Stimulated activated naive CD8-positive, alpha-beta T cell treated with anti-CD3 and anti-CD28 coated beads, Interleukin-15, amount 100 ng/mL, for 72 hours (primary cell): Measurements from ENCODE around the gene CYB561.
A peak's percentile ranks its signal among the peaks of the same experiment; 100 is the strongest.

ENCODE experiments used
- ATAC-seq: fragments of 150-1000 bp; cut with Tn5 transposase; 2 replicates; pipeline ENCODE4 v1.10.0; 2021; ENCODE audit warnings: mild to moderate bottlenecking, moderate library complexity
- DNase-seq, 2 donors: peaks; one replicate each; pipeline ENCODE4 v3.0.0; 2021 to 2022
- H3K27ac Mint-ChIP-seq, 2 donors: one replicate each; pipeline ENCODE4 v1.8.0; 2022; ENCODE audit warnings: mild to moderate bottlenecking in 2 of 2, mixed read lengths in 2 of 2, moderate library complexity in 2 of 2
- H3K27me3 Mint-ChIP-seq: one replicate; pipeline ENCODE4 v1.8.0; 2022; ENCODE audit warnings: mixed read lengths
- H3K4me1 Mint-ChIP-seq: one replicate; pipeline ENCODE4 v1.8.0; 2022; ENCODE audit warnings: mild to moderate bottlenecking, mixed read lengths
- H3K4me3 Mint-ChIP-seq, 2 donors: one replicate each; pipeline ENCODE4 v1.8.0; 2022; ENCODE audit warnings: mild to moderate bottlenecking in 2 of 2, mixed read lengths in 2 of 2, moderate library complexity in 1 of 2
- H3K9me3 Mint-ChIP-seq, 2 donors: one replicate each; pipeline ENCODE4 v1.8.0; 2022; ENCODE audit warnings: mixed read lengths in 2 of 2

CYB561 gene

GRCh38 chr17:63445065-63445464 is 1.0 kb downstream of the CYB561 start:
- no peak overlapping the region for H3K27ac Mint-ChIP-seq

GRCh38 chr17:63444457-63444856 is 1.6 kb downstream of the CYB561 start:
- Mint-ChIP-seq H3K4me1 (peaks cover 46% of the 10 kb centered on the region), H3K4me3 (peak overlapping the region; percentile 49 to 78), H3K27me3 (peaks cover 7% of the 10 kb centered on the region), H3K9me3 (no peaks in the 10 kb centered on the region), H3K27ac (no peak overlapping the region)
- DNase-seq (no peak), ATAC-seq (no peak)

More at GRCh38 chr17:63445065-63445464, 1.0 kb downstream of the CYB561 start:
- Mint-ChIP-seq H3K4me1 (peaks cover 45% of the 10 kb centered on the region), H3K27me3 (peaks cover 11% of the 10 kb centered on the region), H3K9me3 (no peaks in the 10 kb centered on the region), H3K4me3 (peak overlapping the region; percentile 49 to 78)
- ATAC-seq: no peak
- DNase-seq: no peak

DNA sequence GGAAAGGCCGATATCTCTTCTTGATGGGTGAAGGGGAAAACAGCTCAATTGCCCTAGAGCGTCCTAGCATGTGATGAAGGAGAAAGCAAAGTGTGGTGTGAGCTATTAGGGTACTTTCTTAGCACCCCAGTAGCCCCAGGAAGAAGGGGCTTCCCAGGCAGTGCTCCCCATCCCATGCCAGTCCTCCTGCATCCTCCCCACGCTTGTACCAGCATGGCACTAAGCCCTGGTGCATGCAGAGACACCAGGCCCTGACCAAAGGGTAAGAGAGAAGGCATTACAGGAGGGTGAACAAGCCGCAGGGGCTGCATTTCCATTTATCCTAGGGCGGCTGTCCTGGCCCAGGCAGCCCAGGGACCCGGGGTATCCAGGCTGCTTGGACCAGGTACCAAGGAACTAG is 3.1 kb downstream of the CYB561 start:
- Mint-ChIP-seq H3K9me3 (no peaks in the 10 kb centered on the region), H3K27me3 (no peaks in the 10 kb centered on the region), H3K4me3 (no peak overlapping the region), H3K4me1 (peaks cover 50% of the 10 kb centered on the region), H3K27ac (no peak overlapping the region)
- DNase-seq: no peak
- no peak for ATAC-seq

- ATAC-seq: no peak
- Mint-ChIP-seq H3K4me3 (no peak overlapping the region), H3K4me1 (peaks cover 46% of the 10 kb centered on the region), H3K9me3 (no peaks in the 10 kb centered on the region), H3K27me3 (no peaks in the 10 kb centered on the region), H3K27ac (no peak overlapping the region)
- no peak for DNase-seq
Measured at GRCh38 chr17:63442549-63443035, 3.5 kb downstream of the CYB561 start.

DNA sequence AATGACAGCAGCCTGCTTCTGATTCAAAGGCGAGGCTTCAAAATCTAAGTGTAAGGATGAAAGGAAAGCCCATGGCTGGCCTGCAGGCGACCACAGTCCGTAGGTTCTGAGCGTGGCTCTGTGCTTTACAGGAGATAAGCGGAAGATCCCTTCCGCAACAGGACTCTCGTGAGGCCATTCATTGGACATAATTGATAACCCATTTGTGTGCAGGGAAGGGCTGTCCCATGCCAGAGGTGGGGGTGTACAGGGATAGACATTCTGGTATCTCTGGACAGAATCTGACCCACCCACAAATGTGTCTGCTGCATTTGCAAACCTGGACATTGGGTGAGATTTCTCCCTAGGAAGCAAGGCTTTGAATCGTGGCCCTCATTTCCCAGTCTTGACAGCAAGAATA is 4.0 kb downstream of the CYB561 start:
- Mint-ChIP-seq H3K27ac (no peak overlapping the region), H3K27me3 (no peaks in the 10 kb centered on the region), H3K9me3 (no peaks in the 10 kb centered on the region), H3K4me3 (no peak overlapping the region), H3K4me1 (peaks cover 41% of the 10 kb centered on the region)
- DNase-seq: no peak
- no peak for ATAC-seq

DNA sequence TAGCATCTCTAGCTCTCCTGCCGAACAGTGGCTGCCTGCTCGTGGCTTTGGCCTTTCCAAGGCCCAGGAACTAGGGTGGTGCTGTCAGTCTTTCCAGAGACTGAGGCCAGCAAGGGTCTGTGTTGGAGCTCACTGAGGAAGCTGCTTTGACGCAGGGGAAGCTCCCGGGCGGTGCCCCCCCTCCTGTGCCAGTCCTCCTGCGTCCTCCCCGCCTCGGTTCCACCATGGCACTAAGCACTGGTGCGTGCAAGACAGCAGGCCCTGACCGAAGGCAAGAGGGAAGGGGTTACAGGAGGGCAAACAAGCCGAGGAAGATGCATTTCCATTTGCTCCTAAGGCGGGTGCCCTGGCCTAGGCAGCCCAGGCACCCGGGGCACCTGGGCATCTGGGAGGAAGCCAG is 4.5 kb downstream of the CYB561 start:
- H3K9me3 Mint-ChIP-seq: no peaks in the 10 kb centered on the region
- H3K4me1 Mint-ChIP-seq: peaks cover 38% of the 10 kb centered on the region
- ATAC-seq (no peak), DNase-seq (no peak)
- H3K4me3 Mint-ChIP-seq: no peak overlapping the region
- no peaks in the 10 kb centered on the region for H3K27me3 Mint-ChIP-seq
- H3K27ac Mint-ChIP-seq: no peak overlapping the region

GRCh38 chr17:63440770-63441335 is 5.3 kb downstream of the CYB561 start:
- DNase-seq (no peak), ATAC-seq (no peak)
- no peaks in the 10 kb centered on the region for H3K27me3 Mint-ChIP-seq
- H3K4me1 Mint-ChIP-seq: peaks cover 38% of the 10 kb centered on the region
- peak overlapping the region in 1 of 2 donors; percentile 36 for H3K27ac Mint-ChIP-seq
- no peaks in the 10 kb centered on the region for H3K9me3 Mint-ChIP-seq
- H3K4me3 Mint-ChIP-seq: no peak overlapping the region

DNA sequence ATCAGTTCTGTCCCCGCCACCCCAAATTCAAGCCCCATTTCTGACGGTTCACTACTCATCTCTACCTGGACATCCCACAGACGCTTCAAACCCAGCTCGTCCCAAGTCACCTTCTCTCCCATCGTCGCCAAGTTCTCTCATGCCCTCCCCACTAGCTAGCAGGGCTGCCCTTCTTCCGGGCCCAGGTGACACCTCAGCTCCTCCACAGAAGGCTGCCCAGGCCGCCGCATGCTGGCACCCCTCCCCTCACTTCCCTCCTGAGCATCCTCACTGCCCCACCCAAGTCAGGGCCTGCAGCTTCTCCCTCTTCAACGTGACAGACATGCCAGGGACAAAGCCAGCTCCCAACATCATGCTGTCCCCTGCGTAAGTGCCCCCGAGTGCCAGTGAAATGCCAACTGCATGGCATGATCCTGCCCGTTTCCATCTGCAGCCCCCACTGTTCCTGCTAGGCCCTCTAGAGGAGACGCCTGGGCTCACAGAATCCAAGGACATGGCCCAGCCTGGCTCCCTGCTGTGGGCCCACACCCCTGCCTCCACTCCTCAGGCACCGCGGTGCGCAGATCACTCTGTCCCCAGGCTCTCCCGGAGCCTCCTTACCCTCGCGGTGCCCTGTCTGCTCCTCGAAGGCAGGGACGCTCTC is 5.9 kb downstream of the CYB561 start:
- Mint-ChIP-seq H3K27me3 (no peaks in the 10 kb centered on the region), H3K4me1 (peaks cover 44% of the 10 kb centered on the region), H3K4me3 (peak overlapping the region; percentile 48 to 49), H3K27ac (peak overlapping the region; percentile 36 to 42), H3K9me3 (no peaks in the 10 kb centered on the region)
- ATAC-seq (no peak), DNase-seq (no peak)

DNA sequence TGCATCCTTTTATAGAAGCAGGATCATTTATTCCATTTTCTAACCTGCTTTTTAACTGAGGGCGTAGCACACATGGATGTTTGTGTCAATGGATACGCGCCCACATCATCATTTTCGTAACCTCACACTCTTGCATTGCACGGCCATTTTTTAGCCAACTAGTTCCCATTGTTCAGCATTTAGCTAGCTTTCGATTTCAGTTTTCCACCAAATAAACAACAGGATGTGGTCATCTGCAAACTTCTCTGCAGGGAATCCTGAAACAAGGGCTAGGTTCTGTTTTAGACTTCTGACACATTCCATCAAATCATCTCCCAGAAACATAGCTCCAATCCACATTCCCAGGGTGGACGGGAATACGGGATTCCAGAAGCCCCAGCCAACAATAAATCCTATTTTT is 6.4 kb downstream of the CYB561 start:
- Mint-ChIP-seq H3K4me3 (peak overlapping the region; percentile 48 to 49), H3K4me1 (peaks cover 49% of the 10 kb centered on the region), H3K9me3 (no peaks in the 10 kb centered on the region), H3K27ac (peak overlapping the region; percentile 36 to 42), H3K27me3 (no peaks in the 10 kb centered on the region)
- DNase-seq (no peak), ATAC-seq (no peak)

DNA sequence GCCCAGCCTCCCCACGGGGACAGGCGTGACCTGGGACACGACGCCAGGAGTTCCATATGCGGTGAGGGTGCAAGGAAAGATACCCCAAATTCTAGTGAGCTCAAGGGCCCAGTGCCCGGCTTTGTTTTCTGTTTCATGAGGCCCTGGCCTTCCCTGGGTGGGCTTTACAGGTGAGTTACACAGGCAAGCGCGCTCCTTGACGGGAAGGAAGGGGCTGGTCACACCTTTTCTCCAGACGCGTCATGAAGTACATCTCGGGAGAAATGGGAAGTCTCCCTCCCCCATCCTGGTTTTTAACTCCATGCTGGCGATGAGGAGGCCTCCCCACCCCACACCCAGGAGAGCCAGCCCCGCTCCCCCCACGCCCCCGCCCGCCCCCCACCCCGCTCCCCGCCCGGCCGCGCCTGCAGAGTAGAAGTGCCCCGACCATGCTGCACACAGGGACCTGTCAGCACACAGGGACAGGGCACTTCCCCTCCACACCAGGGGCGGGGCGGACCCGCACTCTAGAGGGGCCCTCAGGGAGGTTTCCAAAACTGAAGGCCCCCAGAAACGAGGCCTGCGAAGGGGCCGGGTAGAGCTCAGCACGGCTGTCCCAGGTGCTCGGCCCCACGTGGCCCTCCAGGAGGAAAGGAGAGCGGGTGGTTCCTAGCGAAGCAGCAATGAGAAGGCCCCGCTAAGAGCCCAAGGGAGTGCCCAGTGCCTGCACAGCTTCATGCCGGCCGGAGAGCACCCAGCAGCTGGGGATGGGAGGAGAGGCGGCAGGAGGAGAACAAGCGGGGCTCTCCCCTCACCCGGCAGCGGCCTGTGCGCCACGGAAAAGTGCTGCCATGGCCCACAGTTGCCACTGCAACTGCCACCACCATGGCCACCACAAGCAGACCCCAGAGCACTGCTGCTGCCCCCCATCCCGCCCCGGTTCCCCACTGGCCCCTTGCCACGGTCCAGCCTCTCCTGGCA is 7.7 kb downstream of the CYB561 start:
- Mint-ChIP-seq H3K27ac (no peak overlapping the region), H3K27me3 (peaks cover 8% of the 10 kb centered on the region), H3K4me3 (no peak overlapping the region), H3K9me3 (no peaks in the 10 kb centered on the region), H3K4me1 (peaks cover 62% of the 10 kb centered on the region)
- no peak for ATAC-seq
- no peak for DNase-seq

GRCh38 chr17:63437287-63438091 is 8.6 kb downstream of the CYB561 start:
- Mint-ChIP-seq H3K27me3 (peaks cover 8% of the 10 kb centered on the region), H3K4me3 (no peak overlapping the region), H3K27ac (no peak overlapping the region), H3K4me1 (peaks cover 64% of the 10 kb centered on the region), H3K9me3 (no peaks in the 10 kb centered on the region)
- no peak for ATAC-seq
- no peak for DNase-seq

DNA sequence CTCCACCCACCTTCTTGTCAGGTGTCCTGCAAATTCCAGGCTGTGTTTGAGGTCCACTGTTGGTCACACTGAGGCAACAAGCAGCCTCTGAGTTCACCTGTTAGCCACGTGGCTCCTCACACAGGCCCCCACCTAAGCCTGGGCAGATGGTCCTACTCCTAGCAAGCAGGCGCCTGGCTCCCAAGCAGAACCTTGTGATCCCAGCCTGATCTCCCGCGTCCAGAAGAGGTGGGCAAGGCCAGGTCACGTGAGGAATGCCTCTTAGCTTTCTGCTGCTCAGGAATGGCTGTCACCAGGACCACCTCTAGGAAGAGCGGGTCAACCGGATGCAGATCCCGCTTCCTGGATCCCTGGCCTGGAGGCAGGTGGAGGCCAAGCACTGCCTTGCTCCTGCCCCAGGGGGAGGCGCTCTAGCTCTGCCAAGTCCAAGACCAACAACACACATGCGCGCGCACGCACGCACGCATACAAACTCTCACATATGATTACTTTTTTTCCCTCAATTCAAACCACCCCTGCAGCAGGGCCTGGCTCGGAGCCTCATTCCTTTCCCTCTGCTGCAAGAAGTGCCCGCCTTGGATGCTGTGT is 9.5 kb downstream of the CYB561 start:
- Mint-ChIP-seq H3K27me3 (peaks cover 8% of the 10 kb centered on the region), H3K4me1 (peaks cover 63% of the 10 kb centered on the region), H3K9me3 (no peaks in the 10 kb centered on the region), H3K4me3 (no peak overlapping the region), H3K27ac (no peak overlapping the region)
- DNase-seq (no peak), ATAC-seq (no peak)

DNA sequence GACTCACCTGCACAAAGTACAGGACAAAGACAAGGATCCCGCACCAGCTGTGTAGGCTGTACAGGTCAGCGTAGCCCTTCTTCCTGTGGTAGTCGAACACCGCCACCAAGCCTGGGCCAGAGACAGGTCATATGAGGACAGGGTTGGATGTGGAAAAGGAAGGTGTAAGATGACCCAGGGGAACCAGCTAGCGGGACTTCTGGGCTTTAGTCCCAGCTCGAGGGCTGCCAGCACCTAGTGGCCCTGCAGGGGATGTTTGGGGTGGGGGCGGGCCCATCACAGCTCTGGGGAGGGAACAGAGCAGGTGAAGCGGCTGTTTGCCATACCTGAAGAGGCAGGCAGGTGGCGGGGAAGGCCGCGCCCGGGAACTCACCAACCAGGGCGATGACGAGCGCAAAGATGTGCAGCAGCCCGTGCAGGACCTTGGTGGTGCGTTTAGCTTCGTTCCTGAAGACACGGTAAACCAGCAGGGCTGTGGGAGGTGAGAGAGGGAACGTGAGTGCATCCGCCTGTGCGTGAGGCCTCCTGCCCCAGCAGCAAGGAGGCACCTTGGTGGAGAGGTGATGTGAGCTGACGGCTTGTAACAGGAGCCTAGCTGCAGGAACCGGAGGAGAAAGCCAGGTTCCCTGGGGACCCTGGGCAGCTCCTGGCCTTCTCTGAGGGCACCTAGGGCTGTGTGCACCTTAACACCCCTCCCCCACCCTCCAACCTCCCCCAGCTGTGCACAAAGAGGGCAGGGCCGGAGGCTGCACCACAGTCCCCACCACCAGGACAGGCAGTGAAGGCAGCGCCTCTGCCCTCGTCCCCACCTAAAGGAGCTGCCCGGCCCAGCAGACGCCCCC is 10.2 kb downstream of the CYB561 start:
- no peaks in the 10 kb centered on the region for H3K9me3 Mint-ChIP-seq
- no peak for ATAC-seq
- no peak for DNase-seq
- H3K27ac Mint-ChIP-seq: peak overlapping the region in 1 of 2 donors; percentile 52
- H3K4me3 Mint-ChIP-seq: no peak overlapping the region
- peaks cover 59% of the 10 kb centered on the region for H3K4me1 Mint-ChIP-seq
- peaks cover 8% of the 10 kb centered on the region for H3K27me3 Mint-ChIP-seq

DNA sequence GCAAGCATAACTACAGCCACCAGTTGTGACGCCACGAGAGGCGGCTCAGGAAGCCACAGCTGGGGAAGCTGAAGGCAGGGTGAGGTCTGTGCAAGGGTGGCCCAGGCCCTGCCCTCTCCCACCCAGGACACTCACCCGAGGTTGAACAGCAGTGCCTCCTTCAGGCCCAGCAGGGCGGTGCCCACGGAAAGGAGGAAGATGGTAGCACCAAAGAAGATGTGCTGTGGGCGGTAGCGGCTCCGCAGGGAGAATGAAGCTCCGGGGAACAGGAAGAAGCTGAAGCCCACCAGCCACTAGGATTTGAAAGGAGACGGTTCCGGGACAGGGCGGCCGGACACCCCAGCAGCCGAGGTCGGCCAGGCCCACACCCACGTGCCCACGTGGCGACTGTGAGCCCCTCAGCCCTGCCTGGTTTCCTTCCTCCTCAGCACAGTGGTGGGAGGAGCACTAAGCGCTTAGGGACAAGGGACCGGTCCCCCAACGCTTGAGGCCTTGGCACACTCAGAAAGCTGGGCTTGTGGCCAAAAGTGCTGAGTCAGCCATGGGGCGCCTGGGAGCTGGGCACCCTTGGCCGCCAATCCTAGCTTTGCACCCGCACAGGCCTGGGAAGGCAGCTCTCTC is 11.0 kb downstream of the CYB561 start:
- peak; percentile 60 for ATAC-seq

More for the DNA sequence above, 11.0 kb downstream of the CYB561 start:
- H3K27me3 Mint-ChIP-seq: peaks cover 8% of the 10 kb centered on the region
- no peak overlapping the region for H3K27ac Mint-ChIP-seq
- peak overlapping the region in 1 of 2 donors; percentile 60 for H3K4me3 Mint-ChIP-seq
- no peak for DNase-seq
- H3K9me3 Mint-ChIP-seq: no peaks in the 10 kb centered on the region
- H3K4me1 Mint-ChIP-seq: peaks cover 51% of the 10 kb centered on the region
